Measurements from ENCODE around the gene EPAS1.

The EPAS1 gene

GRCh38 chr2:46384457-46384815 lies 87.2 kb downstream of the EPAS1 start:
- no peak for TF ChIP-seq CTCF (conservative IDR thresholded peaks at IDR 0.05; ENCODE audit: low read depth, low read length)
- DNase-seq (ENCODE audit: low read depth) = no peak
- H3K4me3 ChIP-seq (ENCODE audit: low read depth, low read length) = no peak overlapping the region

GRCh38 chr2:46385786-46386577 lies 88.8 kb downstream of the EPAS1 start:
- TF ChIP-seq CTCF (conservative IDR thresholded peaks at IDR 0.05; ENCODE audit: low read depth, low read length) = no peak
- no peak overlapping the region for H3K4me3 ChIP-seq (ENCODE audit: low read depth, low read length)
- DNase-seq (ENCODE audit: low read depth) = peak; percentile 33

GRCh38 chr2:46386763-46387162 lies 89.6 kb downstream of the EPAS1 start:
- H3K4me3 ChIP-seq (ENCODE audit: low read depth, low read length) = no peak overlapping the region
- no peak for DNase-seq (ENCODE audit: low read depth)
- TF ChIP-seq CTCF (conservative IDR thresholded peaks at IDR 0.05; ENCODE audit: low read depth, low read length) = no peak

- no peak overlapping the region for H3K4me3 ChIP-seq (ENCODE audit: low read depth, low read length)
- no peak for TF ChIP-seq CTCF (conservative IDR thresholded peaks at IDR 0.05; ENCODE audit: low read depth, low read length)
- no peak for DNase-seq (ENCODE audit: low read depth)
Measured at GRCh38 chr2:46387292-46387691, 90.1 kb downstream of the EPAS1 start.

- no peak overlapping the region for H3K4me3 ChIP-seq (ENCODE audit: low read depth, low read length)
- DNase-seq (ENCODE audit: low read depth) = no peak
- no peak for TF ChIP-seq CTCF (conservative IDR thresholded peaks at IDR 0.05; ENCODE audit: low read depth, low read length)
Measured at GRCh38 chr2:46387886-46388515, 90.8 kb downstream of the EPAS1 start.

- no peak for DNase-seq (ENCODE audit: low read depth)
- no peak overlapping the region for H3K4me3 ChIP-seq (ENCODE audit: low read depth, low read length)
- TF ChIP-seq CTCF (conservative IDR thresholded peaks at IDR 0.05; ENCODE audit: low read depth, low read length) = no peak
Measured at GRCh38 chr2:46388881-46389280, 91.7 kb downstream of the EPAS1 start.
